H9 (cell line): ENCODE measurements around the gene PMP22. TPM values are rescaled to one million over a fixed set of nuclear protein-coding genes. Genes with fewer than 3 reads are reported as not detected.

Source experiments
- DNase-seq: peaks from one replicate; pipeline ENCODE4 v3.0.0-alpha.2; 2017
- H2AFZ ChIP-seq: one replicate; pipeline ENCODE4 v1.6.1; 2013; ENCODE audit warnings: mild to moderate bottlenecking, low read length, control low read depth, moderate library complexity
- H2AK5ac ChIP-seq: 2 replicates; pipeline ENCODE4 v1.6.1; 2013; ENCODE audit warnings: low read length, control low read depth, mixed read lengths; ENCODE audit not compliant: insufficient read length
- H2BK120ac ChIP-seq: one replicate; pipeline ENCODE4 v1.6.1; 2013; ENCODE audit warnings: low read depth, mild to moderate bottlenecking, low read length, control low read depth, inconsistent platforms; ENCODE audit not compliant: poor library complexity, severe bottlenecking
- H2BK12ac ChIP-seq: 2 replicates; pipeline ENCODE4 v1.6.1; 2013; ENCODE audit warnings: low read length, control low read depth, mixed read lengths, low read depth; ENCODE audit not compliant: insufficient read length
- H2BK15ac ChIP-seq: 2 replicates; pipeline ENCODE4 v1.6.1; 2013; ENCODE audit warnings: low read depth, low read length, control low read depth
- H2BK20ac ChIP-seq: one replicate; pipeline ENCODE4 v1.6.1; 2013; ENCODE audit warnings: low read depth, mild to moderate bottlenecking, low read length, control low read depth, inconsistent platforms; ENCODE audit not compliant: poor library complexity, severe bottlenecking
- H2BK5ac ChIP-seq: 2 replicates; pipeline ENCODE4 v1.6.1; 2013; ENCODE audit warnings: low read length, control low read depth, mixed read lengths; ENCODE audit not compliant: insufficient read length
- H3K14ac ChIP-seq: 2 replicates; pipeline ENCODE4 v1.6.1; 2013; ENCODE audit warnings: low read length, control low read depth; ENCODE audit not compliant: insufficient read depth
- H3K18ac ChIP-seq: 2 replicates; pipeline ENCODE4 v1.6.1; 2013; ENCODE audit warnings: low read depth, mild to moderate bottlenecking, mixed read lengths, low read length, control low read depth; ENCODE audit not compliant: insufficient read length
- H3K23ac ChIP-seq: 2 replicates; pipeline ENCODE4 v1.6.1; 2013; ENCODE audit warnings: low read length, control low read depth, mixed read lengths, low read depth; ENCODE audit not compliant: insufficient read length
- H3K23me2 ChIP-seq: 2 replicates; pipeline ENCODE4 v1.6.1; 2013; ENCODE audit warnings: low read depth, mild to moderate bottlenecking, mixed read lengths, low read length, control low read depth; ENCODE audit not compliant: insufficient read length, poor library complexity, severe bottlenecking
- H3K27ac ChIP-seq: 2 replicates; pipeline ENCODE4 v1.5.1; 2013; ENCODE audit warnings: low read length, control low read depth, mixed read lengths, low read depth; ENCODE audit not compliant: insufficient read length
- H3K27me3 ChIP-seq: 2 replicates; pipeline ENCODE4 v1.6.1; 2013; ENCODE audit warnings: low read length, control low read depth, inconsistent platforms; ENCODE audit not compliant: insufficient read depth
- H3K4ac ChIP-seq: 2 replicates; pipeline ENCODE4 v1.6.1; 2013; ENCODE audit warnings: low read depth, mild to moderate bottlenecking, control low read depth, inconsistent platforms, low read length, moderate library complexity
- H3K4me1 ChIP-seq: 2 replicates; pipeline ENCODE4 v1.6.1; 2013; ENCODE audit warnings: low read length, control low read depth, inconsistent platforms; ENCODE audit not compliant: insufficient read depth
- H3K4me2 ChIP-seq: 2 replicates; pipeline ENCODE4 v1.6.1; 2013; ENCODE audit warnings: low read length, control low read depth, mixed read lengths; ENCODE audit not compliant: insufficient read length, insufficient read depth
- H3K56ac ChIP-seq: 2 replicates; pipeline ENCODE4 v1.6.1; 2013; ENCODE audit warnings: low read depth, mild to moderate bottlenecking, mixed read lengths, low read length, control low read depth; ENCODE audit not compliant: insufficient read length
- H3K79me1 ChIP-seq: 2 replicates; pipeline ENCODE4 v1.6.1; 2013; ENCODE audit warnings: low read depth, mild to moderate bottlenecking, moderate library complexity, low read length, control low read depth, inconsistent platforms; ENCODE audit not compliant: insufficient read depth, poor library complexity, severe bottlenecking
- H3K79me2 ChIP-seq: 2 replicates; pipeline ENCODE4 v1.6.1; 2013; ENCODE audit warnings: low read length, control low read depth, inconsistent platforms; ENCODE audit not compliant: insufficient read depth
- H3K9ac ChIP-seq: 2 replicates; pipeline ENCODE4 v1.6.1; 2013; ENCODE audit warnings: low read length, control low read depth, mixed read lengths; ENCODE audit not compliant: insufficient read length; ENCODE audit errors: extremely low read depth
- H3K9me3 ChIP-seq: one replicate; pipeline ENCODE4 v1.6.1; 2013; ENCODE audit warnings: low read depth, low read length, inconsistent platforms; ENCODE audit not compliant: control insufficient read depth
- H3T11ph ChIP-seq: one replicate; pipeline ENCODE4 v1.6.1; 2013; ENCODE audit warnings: mild to moderate bottlenecking, low read length, control low read depth, inconsistent platforms
- H4K20me1 ChIP-seq: one replicate; pipeline ENCODE4 v1.6.1; 2013; ENCODE audit not compliant: control insufficient read depth, insufficient read length, insufficient read depth
- H4K5ac ChIP-seq: 2 replicates; pipeline ENCODE4 v1.6.1; 2013; ENCODE audit warnings: low read depth, mild to moderate bottlenecking, mixed read lengths, low read length, control low read depth; ENCODE audit not compliant: insufficient read length
- H4K8ac ChIP-seq: replicated peaks from 2 replicates; pipeline ENCODE4 v1.6.1; 2013; ENCODE audit warnings: low read length, control low read depth, mixed read lengths, low read depth; ENCODE audit not compliant: insufficient read length
- H4K91ac ChIP-seq: 2 replicates; pipeline ENCODE4 v1.6.1; 2013; ENCODE audit warnings: low read depth, mild to moderate bottlenecking, moderate library complexity, mixed read lengths, low read length, control low read depth; ENCODE audit not compliant: insufficient read length
- H3K27ac Mint-ChIP-seq, 3 experiments: 2 replicates in 2 of 3; 3 replicates in 1 of 3; pipeline ENCODE4 v1.8.0; 2020 to 2021; ENCODE audit warnings: mixed read lengths in 3 of 3, mild to moderate bottlenecking in 1 of 3, moderate library complexity in 1 of 3
- H3K27me3 Mint-ChIP-seq: 2 replicates; pipeline ENCODE4 v1.8.0; 2021; ENCODE audit warnings: low read depth, mild to moderate bottlenecking, moderate library complexity, mixed read lengths
- H3K36me3 Mint-ChIP-seq, 3 experiments: 2 replicates in 2 of 3; 3 replicates in 1 of 3; pipeline ENCODE4 v1.8.0; 2020 to 2021; ENCODE audit warnings: low read depth in 3 of 3, mixed read lengths in 3 of 3; ENCODE audit not compliant: insufficient read depth in 1 of 3
- H3K4me1 Mint-ChIP-seq, 2 experiments: 2 replicates each; pipeline ENCODE4 v1.8.0; 2020; ENCODE audit warnings: mixed read lengths in 2 of 2
- H3K4me3 Mint-ChIP-seq, 2 experiments: 2 replicates in 1 of 2; 3 replicates in 1 of 2; pipeline ENCODE4 v1.8.0; 2020 to 2021; ENCODE audit warnings: mild to moderate bottlenecking in 2 of 2, mixed read lengths in 2 of 2, moderate library complexity in 1 of 2
- H3K9me3 Mint-ChIP-seq, 2 experiments: 2 replicates in 1 of 2; 3 replicates in 1 of 2; pipeline ENCODE4 v1.8.0; 2020; ENCODE audit warnings: mild to moderate bottlenecking in 2 of 2, mixed read lengths in 2 of 2, moderate library complexity in 1 of 2
- WGBS: extraction: QIAGEN DNeasy Blood & Tissue Kit; methylation state at CpG from one replicate; pipeline ENCODE4 v1.1.7; 2013; ENCODE audit warnings: missing lambda C conversion rate, low lambda C conversion rate, mixed read lengths; ENCODE audit not compliant: insufficient read length; ENCODE audit errors: extremely low coverage; 5-methylcytosine and 5-hydroxymethylcytosine counted together
- total RNA-seq: library from RNA; stranded (reverse); gene quantifications from 2 replicates; pipeline ENCODE4 v1.2.1, GENCODE V29; 2021
- TF ChIP-seq, protein P1 (sequence below): fragments of 200-600 bp; sonication (generic); conservative IDR thresholded peaks from 3 replicates; pipeline ENCODE4 v1.8.0; 2021; ENCODE audit warnings: antibody characterized with exemption, mild to moderate bottlenecking

Gene PMP22
- total RNA-seq, 1 experiment from 2014 or later, result 1.5 TPM

GRCh38 chr17:15238676-15239422, 26.3 kb downstream of the PMP22 start:
- no peak overlapping the region for H3K9ac ChIP-seq
- no peak overlapping the region for H2BK20ac ChIP-seq
- DNase-seq, result no peak

More at GRCh38 chr17:15238676-15239422, 26.3 kb downstream of the PMP22 start:
- Histone ChIP-seq H3K23ac (no peak overlapping the region), H3K27ac (no peak overlapping the region), H3K56ac (no peak overlapping the region), H2BK15ac (no peak overlapping the region), H3K79me1 (no peaks in the 10 kb centered on the region), H3K14ac (no peak overlapping the region), H2AK5ac (no peak overlapping the region), H3K4me1 (peaks cover 4% of the 10 kb centered on the region; the same call in 1 of the 2 replicates), H2BK120ac (no peak overlapping the region), H4K5ac (no peak overlapping the region), H4K8ac (no peak overlapping the region), H3K4me2 (no peak overlapping the region), H3K18ac (no peak overlapping the region), H4K20me1 (no peaks in the 10 kb centered on the region), H4K91ac (no peak overlapping the region), H3K4ac (no peak overlapping the region), H3K27me3 (no peaks in the 10 kb centered on the region), H3T11ph (no peak overlapping the region), H3K79me2 (no peaks in the 10 kb centered on the region), H3K23me2 (no peaks in the 10 kb centered on the region), H2AFZ (no peak overlapping the region), H2BK12ac (no peak overlapping the region), H3K9me3 (no peaks in the 10 kb centered on the region), H2BK5ac (no peak overlapping the region)
- Mint-ChIP-seq H3K4me3 (no peak overlapping the region), H3K27ac (no peak overlapping the region), H3K4me1 (peaks cover 2 to 3% of the 10 kb centered on the region in 2 experiments; a peak in 3 of 4 replicates), H3K36me3 (peaks cover 0 to 4% (median 0%) of the 10 kb centered on the region in 3 experiments; a peak in 1 of 7 replicates), H3K9me3 (peaks cover 5 to 6% of the 10 kb centered on the region in 2 experiments; a peak in 3 of 5 replicates), H3K27me3 (peaks cover 2% of the 10 kb centered on the region; the same call in 1 of the 2 replicates)
- WGBS, result no CpG with 5 or more reads among the region's 3 CpGs
- TF ChIP-seq, protein P1, sequence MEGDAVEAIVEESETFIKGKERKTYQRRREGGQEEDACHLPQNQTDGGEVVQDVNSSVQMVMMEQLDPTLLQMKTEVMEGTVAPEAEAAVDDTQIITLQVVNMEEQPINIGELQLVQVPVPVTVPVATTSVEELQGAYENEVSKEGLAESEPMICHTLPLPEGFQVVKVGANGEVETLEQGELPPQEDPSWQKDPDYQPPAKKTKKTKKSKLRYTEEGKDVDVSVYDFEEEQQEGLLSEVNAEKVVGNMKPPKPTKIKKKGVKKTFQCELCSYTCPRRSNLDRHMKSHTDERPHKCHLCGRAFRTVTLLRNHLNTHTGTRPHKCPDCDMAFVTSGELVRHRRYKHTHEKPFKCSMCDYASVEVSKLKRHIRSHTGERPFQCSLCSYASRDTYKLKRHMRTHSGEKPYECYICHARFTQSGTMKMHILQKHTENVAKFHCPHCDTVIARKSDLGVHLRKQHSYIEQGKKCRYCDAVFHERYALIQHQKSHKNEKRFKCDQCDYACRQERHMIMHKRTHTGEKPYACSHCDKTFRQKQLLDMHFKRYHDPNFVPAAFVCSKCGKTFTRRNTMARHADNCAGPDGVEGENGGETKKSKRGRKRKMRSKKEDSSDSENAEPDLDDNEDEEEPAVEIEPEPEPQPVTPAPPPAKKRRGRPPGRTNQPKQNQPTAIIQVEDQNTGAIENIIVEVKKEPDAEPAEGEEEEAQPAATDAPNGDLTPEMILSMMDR, result no peak
